Measurements from ENCODE around the gene ELSPBP1.

ELSPBP1 gene

GRCh38 chr19:48025480-48025879 lies 31.0 kb downstream of the ELSPBP1 start (continued):
- no peak for TF ChIP-seq CSRNP3 (CRISPR knock-in tag; IDR thresholded peaks at IDR 0.05)
- no peak for TF ChIP-seq ZC3H10 (CRISPR knock-in tag; IDR thresholded peaks at IDR 0.05)
- TF ChIP-seq TOX (CRISPR knock-in tag; IDR thresholded peaks at IDR 0.05; ENCODE audit: borderline replicate concordance), result no peak
- TF ChIP-seq TCF4 (CRISPR knock-in tag; IDR thresholded peaks at IDR 0.05; ENCODE audit: borderline replicate concordance), result no peak

GRCh38 chr19:48029431-48029830 lies 35.0 kb downstream of the ELSPBP1 start:
- TF ChIP-seq BACH2 (CRISPR knock-in tag; IDR thresholded peaks at IDR 0.05; ENCODE audit: borderline replicate concordance), result no peak
- no peak for TF ChIP-seq OSR1 (CRISPR knock-in tag; IDR thresholded peaks at IDR 0.05)
- TF ChIP-seq ZC3H10 (CRISPR knock-in tag; IDR thresholded peaks at IDR 0.05), result no peak
- TF ChIP-seq, protein P1, sequence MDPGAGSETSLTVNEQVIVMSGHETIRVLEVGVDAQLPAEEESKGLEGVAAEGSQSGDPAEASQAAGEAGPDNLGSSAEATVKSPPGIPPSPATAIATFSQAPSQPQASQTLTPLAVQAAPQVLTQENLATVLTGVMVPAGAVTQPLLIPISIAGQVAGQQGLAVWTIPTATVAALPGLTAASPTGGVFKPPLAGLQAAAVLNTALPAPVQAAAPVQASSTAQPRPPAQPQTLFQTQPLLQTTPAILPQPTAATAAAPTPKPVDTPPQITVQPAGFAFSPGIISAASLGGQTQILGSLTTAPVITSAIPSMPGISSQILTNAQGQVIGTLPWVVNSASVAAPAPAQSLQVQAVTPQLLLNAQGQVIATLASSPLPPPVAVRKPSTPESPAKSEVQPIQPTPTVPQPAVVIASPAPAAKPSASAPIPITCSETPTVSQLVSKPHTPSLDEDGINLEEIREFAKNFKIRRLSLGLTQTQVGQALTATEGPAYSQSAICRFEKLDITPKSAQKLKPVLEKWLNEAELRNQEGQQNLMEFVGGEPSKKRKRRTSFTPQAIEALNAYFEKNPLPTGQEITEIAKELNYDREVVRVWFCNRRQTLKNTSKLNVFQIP (CRISPR knock-in tag; IDR thresholded peaks at IDR 0.05; ENCODE audit: borderline replicate concordance, low read depth), result no peak
- no peak for TF ChIP-seq ISL1 (CRISPR knock-in tag; IDR thresholded peaks at IDR 0.05)
- TF ChIP-seq TCF4 (CRISPR knock-in tag; IDR thresholded peaks at IDR 0.05; ENCODE audit: borderline replicate concordance), result no peak
- no peak for TF ChIP-seq ZFP30 (CRISPR knock-in tag; IDR thresholded peaks at IDR 0.05)
- no peak for TF ChIP-seq CREB5 (CRISPR knock-in tag; IDR thresholded peaks at IDR 0.05; ENCODE audit: low read depth)
- no peak for TF ChIP-seq CSRNP3 (CRISPR knock-in tag; IDR thresholded peaks at IDR 0.05)
- no peak for TF ChIP-seq ZFP3 (CRISPR knock-in tag; IDR thresholded peaks at IDR 0.05)
- TF ChIP-seq TOX (CRISPR knock-in tag; IDR thresholded peaks at IDR 0.05; ENCODE audit: borderline replicate concordance), result no peak
- TF ChIP-seq PATZ1 (CRISPR knock-in tag; IDR thresholded peaks at IDR 0.05; ENCODE audit: borderline replicate concordance), result no peak
- TF ChIP-seq PPARA (CRISPR knock-in tag; IDR thresholded peaks at IDR 0.05; ENCODE audit: borderline replicate concordance), result no peak
- TF ChIP-seq ESRRG (CRISPR knock-in tag; IDR thresholded peaks at IDR 0.05), result no peak
- no peak for TF ChIP-seq ZNF565 (CRISPR knock-in tag; conservative IDR thresholded peaks at IDR 0.05; ENCODE audit: low read depth)
- TF ChIP-seq ZNF70 (CRISPR knock-in tag; IDR thresholded peaks at IDR 0.05), result no peak
- TF ChIP-seq RARB (CRISPR knock-in tag; IDR thresholded peaks at IDR 0.05), result no peak
- ATAC-seq, result no peak

DNA sequence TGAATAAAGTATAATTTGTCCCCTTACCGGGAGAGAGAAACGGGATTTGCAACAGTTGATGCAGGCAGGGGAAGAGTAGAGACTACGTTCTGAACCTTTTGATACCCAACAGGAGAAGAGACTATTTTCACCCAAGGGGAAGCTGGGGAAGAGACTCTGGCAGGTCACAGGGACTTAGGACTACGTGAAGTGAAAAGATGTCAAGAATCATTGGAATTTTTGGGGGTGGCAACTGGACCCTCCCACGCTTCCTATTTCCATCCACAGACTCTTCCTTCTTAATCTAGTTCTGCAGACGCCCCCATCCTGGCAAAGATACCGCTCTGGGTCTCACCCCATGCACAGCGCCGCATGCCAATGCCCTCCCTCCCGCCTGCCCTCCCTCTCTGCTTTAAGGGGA lies 35.6 kb downstream of the ELSPBP1 start:
- ATAC-seq, result no peak

DNA sequence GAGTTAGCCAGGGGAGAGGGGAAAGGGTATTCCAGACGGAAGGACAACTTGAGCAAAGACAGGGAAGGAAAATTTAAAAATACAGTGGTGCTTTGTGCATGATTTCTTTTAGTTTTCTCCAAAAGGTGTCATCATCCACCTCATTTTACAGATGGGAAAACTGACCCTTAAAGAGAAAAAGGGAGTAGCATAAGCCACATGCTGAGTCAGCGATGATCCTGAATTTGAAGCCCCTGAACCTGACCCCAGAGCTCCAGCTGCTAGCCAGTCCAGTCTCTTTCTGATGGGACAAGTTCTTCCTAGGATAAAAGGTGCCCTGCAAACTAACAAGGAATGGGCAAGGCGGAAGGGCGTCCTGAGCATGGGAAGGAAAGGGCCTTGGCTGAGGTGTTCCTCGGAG lies 39.2 kb downstream of the ELSPBP1 start:
- TF ChIP-seq TOX (CRISPR knock-in tag; IDR thresholded peaks at IDR 0.05; ENCODE audit: borderline replicate concordance) (no peak), SNAI2 (CRISPR knock-in tag; IDR thresholded peaks at IDR 0.05) (no peak), ZFP30 (CRISPR knock-in tag; IDR thresholded peaks at IDR 0.05) (no peak), PPARA (CRISPR knock-in tag; IDR thresholded peaks at IDR 0.05; ENCODE audit: borderline replicate concordance) (no peak), ZNF565 (CRISPR knock-in tag; conservative IDR thresholded peaks at IDR 0.05; ENCODE audit: low read depth) (no peak), ZFP3 (CRISPR knock-in tag; IDR thresholded peaks at IDR 0.05) (no peak), CREB5 (CRISPR knock-in tag; IDR thresholded peaks at IDR 0.05; ENCODE audit: low read depth) (no peak), TCF4 (CRISPR knock-in tag; IDR thresholded peaks at IDR 0.05; ENCODE audit: borderline replicate concordance) (no peak), OSR1 (CRISPR knock-in tag; IDR thresholded peaks at IDR 0.05) (no peak), ZC3H10 (CRISPR knock-in tag; IDR thresholded peaks at IDR 0.05) (no peak), ISL1 (CRISPR knock-in tag; IDR thresholded peaks at IDR 0.05) (no peak)
- no peak for ATAC-seq

More for the DNA sequence above, 35.6 kb downstream of the ELSPBP1 start:
- TF ChIP-seq ESRRG (CRISPR knock-in tag; IDR thresholded peaks at IDR 0.05), result no peak
